HG03378 (cell line): ENCODE measurements around the gene RAB3B.
"Not testable (repeated sequence)": the region's sequence is repeated elsewhere in the genome, so short reads cannot be mapped to it uniquely, and the experiment has no call there.

Source experiments
- ATAC-seq: cut with Tn5 transposase; IDR thresholded peaks from one replicate; pipeline ENCODE4 v1.9.1; 2021; ENCODE audit warnings: mild to moderate bottlenecking, moderate library complexity; ENCODE audit not compliant: unreplicated experiment

RAB3B gene

GRCh38 chr1:51875836-51876235, 114.7 kb downstream of the RAB3B start:
- ATAC-seq: no peak

- ATAC-seq: no peak
Observed at GRCh38 chr1:51875291-51875772, 115.2 kb downstream of the RAB3B start.

- not testable (repeated sequence) for ATAC-seq
Observed at GRCh38 chr1:51873270-51873669, 117.2 kb downstream of the RAB3B start.

- ATAC-seq: no peak
Observed at GRCh38 chr1:51871351-51871975, 119.0 kb downstream of the RAB3B start.

- no peak for ATAC-seq
Observed at GRCh38 chr1:51870603-51871350, 119.7 kb downstream of the RAB3B start.

GRCh38 chr1:51867479-51868232, 122.8 kb downstream of the RAB3B start:
- no peak for ATAC-seq

- ATAC-seq: peak; percentile 73
Observed at GRCh38 chr1:51863384-51863783, 127.1 kb downstream of the RAB3B start.

GRCh38 chr1:51861669-51862068, 128.8 kb downstream of the RAB3B start:
- ATAC-seq: no peak

GRCh38 chr1:51859735-51860134, 130.8 kb downstream of the RAB3B start:
- ATAC-seq: no peak

GRCh38 chr1:51859333-51859732, 131.2 kb downstream of the RAB3B start:
- no peak for ATAC-seq

GRCh38 chr1:51858892-51859291, 131.6 kb downstream of the RAB3B start:
- ATAC-seq: no peak
